Amniotic stem cell (primary cell): ENCODE results near the gene CCDC183.
"Not testable (repeated sequence)": the region's sequence is repeated elsewhere in the genome, so short reads cannot be mapped to it uniquely, and the experiment has no call there.

Source experiments
- DNase-seq: peaks from one replicate; lab custom pipeline; 2025; lab: John Stamatoyannopoulos, UW

CCDC183 gene

DNA sequence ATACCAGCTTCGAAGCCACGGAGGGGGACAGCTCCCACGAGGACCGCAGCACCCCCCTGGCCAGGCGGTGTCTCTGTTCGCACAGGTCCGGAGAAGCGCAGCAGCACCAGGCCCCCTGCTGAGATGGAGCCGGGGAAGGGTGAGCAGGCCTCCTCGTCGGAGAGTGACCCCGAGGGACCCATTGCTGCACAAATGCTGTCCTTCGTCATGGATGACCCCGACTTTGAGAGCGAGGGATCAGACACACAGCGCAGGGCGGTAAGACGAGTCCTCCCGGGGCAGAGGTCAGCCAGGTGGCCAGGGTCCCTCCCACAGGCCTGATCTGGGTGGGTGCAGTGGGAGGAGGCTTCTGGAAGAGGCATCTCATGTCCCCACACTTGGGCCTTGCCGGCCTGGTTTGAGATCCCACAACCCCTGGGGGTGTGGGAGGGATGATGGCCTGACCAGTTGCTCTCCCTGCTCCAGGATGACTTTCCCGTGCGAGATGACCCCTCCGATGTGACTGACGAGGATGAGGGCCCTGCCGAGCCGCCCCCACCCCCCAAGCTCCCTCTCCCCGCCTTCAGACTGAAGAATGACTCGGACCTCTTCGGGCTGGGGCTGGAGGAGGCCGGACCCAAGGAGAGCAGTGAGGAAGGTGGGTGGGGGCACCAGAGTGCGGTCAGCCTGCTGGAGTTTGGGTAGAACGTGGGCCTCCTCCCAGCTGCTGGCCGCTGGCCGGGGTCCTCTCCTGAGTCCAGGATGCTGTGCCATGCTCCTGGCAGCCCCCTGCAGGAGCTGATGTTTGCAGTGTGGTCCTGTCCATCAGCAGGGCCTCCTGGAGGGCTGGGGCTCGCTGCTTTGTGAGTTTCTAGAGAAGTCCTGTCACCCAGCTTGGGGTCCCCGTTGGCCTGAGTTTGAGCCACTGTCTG lies 43.3 kb downstream of the CCDC183 start:
- no peak for DNase-seq

- DNase-seq: no peak
These were observed 44.2 kb downstream of the CCDC183 start for GRCh38 chr9:136840140-136840876.

GRCh38 chr9:136840877-136841645 lies 44.9 kb downstream of the CCDC183 start:
- DNase-seq: no peak

DNA sequence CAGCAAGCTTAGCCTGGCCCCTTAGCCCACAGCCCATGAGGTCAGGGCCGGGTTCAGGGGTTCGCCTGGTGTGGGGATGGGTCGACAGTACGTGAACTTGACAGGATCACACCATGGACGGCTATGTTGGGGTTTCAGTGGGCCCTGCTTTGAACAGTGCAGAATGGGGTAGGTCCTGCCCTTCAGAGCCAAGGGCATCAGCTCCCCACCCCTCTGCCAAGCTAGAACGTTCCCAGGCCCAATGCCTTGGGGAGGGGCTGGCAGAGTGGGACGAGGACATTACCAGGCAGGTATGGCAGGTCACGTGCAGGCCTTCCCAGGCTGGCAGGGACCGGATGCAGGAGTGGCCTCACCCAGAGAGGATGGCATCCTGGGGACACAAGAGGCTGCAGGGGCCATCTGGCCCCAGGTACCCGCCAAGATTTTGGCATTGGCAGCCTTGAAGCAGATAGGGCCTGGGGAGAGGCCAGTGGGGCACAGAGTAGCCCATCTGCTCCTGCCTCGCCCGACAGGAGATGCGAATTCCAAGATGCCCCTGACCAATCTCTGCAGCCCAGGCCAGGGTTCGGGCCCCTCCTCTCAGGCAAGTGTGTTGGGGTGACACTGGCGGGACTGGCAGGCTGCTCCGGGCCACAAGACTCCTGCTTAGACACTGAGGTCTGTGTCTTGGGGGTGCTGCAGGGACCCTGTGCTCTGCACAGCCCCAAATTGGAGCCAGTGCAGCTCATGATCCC lies 45.7 kb downstream of the CCDC183 start:
- not testable (repeated sequence) for DNase-seq

DNA sequence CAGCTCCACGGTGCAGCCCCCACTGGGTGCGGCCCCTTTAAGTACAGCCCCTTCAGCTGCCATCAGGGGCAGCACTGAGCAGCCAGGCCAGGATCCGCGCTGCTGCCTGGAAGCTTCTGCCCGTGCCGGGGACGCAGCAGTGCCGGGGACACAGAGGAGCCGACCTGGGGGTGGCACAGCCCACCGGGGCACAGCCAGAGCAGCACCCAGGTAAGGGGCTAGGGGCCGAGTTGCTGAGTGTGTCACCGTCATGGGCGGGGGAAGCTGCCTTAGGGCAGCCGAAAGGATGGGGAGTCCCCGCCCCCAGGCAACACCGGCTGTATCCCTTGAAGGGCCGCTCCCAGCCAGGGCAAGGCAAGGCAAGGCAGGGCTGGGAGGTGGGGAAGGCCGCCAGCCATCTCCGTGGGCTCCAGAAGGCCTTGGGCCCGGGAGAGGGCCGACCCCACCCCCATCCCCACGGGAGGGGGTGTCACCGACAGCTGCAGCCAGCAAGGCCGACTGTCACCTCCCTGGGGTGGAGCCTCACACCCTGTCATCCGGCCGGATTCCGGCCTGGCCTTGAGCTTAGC lies 46.3 kb downstream of the CCDC183 start, which contains the start of gene AJM1:
Gene AJM1, plus strand, starts transcription at position 99 of the 569 bp plus-strand sequence. CDS start 1,937 bp downstream, outside the sequence.
- DNase-seq: not testable (repeated sequence)

GRCh38 chr9:136843159-136843800 lies 47.1 kb downstream of the CCDC183 start:
- not testable (repeated sequence) for DNase-seq

GRCh38 chr9:136843801-136844740 lies 47.9 kb downstream of the CCDC183 start:
- not testable (repeated sequence) for DNase-seq

GRCh38 chr9:136844761-136845464 lies 48.8 kb downstream of the CCDC183 start:
- no peak for DNase-seq

DNA sequence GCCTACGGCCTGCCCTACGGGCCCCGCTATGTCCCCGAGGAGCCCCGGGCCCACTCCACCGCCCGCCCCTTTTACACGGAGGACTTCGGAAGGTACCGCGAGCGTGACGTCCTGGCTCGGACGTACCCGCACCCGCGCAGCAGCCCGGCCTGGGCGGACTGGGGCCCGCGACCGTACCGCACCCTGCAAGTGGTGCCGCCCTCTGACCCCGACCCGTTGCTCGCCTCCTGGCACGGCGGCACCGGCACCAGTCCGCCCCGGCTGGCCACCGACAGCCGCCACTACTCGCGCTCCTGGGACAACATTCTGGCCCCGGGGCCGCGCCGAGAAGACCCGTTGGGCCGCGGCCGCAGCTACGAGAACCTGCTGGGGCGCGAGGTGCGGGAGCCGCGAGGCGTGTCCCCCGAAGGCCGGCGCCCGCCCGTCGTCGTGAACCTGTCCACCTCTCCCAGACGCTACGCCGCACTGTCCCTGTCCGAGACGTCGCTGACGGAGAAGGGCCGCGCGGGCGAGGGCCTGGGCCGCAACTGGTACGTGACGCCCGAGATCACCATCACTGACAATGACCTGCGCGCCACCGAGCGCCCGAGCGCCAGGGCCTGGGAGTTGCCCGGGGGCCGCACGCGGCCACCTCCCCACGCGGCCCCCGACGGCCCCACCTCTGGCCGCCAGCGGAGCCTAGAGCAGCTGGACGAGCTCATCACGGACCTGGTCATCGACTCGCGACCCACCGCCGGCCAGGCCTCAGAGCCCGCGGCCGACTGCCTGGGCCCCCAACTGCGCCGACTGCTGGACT lies 49.5 kb downstream of the CCDC183 start:
- no peak for DNase-seq

DNA sequence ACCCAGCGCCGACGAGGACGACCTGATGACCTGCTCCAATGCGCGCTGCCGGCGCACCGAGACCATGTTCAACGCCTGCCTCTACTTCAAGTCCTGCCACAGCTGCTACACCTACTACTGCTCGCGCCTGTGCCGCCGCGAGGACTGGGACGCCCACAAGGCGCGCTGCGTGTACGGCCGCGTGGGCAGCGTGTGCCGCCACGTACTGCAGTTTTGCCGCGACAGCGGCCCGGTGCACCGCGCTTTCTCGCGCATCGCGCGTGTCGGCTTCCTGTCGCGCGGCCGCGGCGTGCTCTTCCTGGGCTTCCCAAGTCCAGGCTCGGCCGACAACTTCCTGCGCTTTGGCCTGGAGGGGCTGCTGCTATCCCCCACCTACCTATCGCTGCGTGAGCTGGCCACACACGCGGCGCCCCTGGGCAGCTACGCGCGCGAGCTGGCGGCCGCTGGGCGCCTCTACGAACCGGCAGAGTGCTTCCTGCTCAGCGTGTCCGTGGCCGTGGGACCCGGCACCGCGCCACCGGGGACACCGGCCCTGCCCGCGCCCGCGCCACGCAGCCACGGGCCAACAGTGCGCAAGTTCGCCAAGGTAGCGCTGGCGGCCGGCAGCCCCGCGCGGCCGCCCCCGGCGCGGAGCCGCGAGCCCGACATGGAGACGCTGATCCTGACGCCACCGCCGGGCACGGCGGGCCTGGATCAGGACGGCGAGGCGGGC lies 50.4 kb downstream of the CCDC183 start:
- no peak for DNase-seq

- no peak for DNase-seq
These were observed 51.1 kb downstream of the CCDC183 start for GRCh38 chr9:136847088-136847825.

GRCh38 chr9:136847826-136848392 lies 51.8 kb downstream of the CCDC183 start:
- peak; percentile 35 for DNase-seq

GRCh38 chr9:136848393-136849037 lies 52.4 kb downstream of the CCDC183 start:
- no peak for DNase-seq

DNA sequence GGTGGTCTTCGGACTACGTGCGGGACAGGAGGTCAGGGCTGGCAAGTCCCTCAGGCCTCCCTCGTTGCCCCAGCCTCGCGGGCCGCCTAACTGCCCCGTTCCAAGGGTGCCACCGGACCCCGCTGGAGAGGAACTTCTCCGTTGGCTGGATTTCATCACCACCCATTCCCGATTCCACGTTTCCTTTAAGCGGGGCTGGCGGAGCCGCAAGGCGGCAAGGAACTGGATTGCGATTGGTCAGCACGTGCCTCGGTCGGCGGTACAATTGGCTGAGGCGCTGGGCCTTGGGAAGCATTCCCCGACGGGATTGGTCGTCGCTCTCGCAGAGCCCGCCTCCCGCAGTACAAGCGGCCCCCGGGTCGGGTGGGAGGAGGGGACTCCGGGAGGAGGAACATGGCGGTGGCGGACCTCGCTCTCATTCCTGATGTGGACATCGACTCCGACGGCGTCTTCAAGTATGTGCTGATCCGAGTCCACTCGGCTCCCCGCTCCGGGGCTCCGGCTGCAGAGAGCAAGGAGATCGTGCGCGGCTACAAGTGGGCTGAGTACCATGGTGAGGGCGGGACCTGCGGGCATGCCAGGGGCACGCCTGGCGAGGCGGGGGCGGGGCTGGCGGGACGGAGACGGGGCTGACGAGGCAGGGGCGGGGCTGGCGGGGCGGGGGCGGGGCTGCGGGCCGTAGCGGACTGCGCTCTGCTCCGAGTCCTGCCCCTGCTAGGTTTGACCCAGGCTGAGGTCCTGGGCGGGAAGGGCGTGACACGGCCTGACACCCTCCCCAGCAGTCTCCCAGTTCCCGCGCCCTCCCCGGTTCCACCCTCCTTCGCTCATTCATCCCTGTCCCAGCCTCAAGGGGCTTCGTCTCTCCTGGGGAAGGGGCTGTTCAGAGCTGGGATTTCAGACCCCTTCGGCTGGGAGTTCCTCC lies 53.2 kb downstream of the CCDC183 start, which contains the start of gene PHPT1:
Gene PHPT1, plus strand, starts transcription at position 372 of the 922 bp plus-strand sequence. Its CDS starts 22 bp downstream, at position 394.
- DNase-seq: peak; percentile 96
